ENCODE data around the gene CACNA1S. TPM values are rescaled to one million over a fixed set of nuclear protein-coding genes. Genes with fewer than 3 reads are reported as not detected.

Gene CACNA1S
- total and polyA plus RNA-seq, 2 of the 13 experiments (the other 11 are each of a cell fraction or from before 2014, with no cell fraction given): not detected

DNA sequence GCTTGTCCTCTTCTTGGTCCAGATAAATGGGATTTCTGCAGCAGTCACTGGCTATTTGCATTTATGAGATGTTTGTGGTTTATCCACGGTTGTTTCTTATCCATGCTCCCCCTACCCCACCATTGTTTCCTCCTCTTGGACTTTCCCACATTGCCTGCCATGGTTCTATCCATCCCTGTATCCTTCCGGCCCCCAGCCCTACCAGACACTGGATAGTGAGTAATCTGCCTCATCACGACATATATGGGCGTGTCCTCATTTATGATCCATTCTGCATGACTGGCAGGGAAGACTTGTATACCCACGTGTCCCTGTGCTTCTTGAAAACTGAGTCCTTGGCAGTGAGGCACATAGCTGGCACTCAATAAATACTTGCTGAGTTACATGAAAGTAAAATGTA, 40.1 kb downstream of the CACNA1S start:
- ChIA-PET CTCF (ENCODE audit: low intra/inter-chr PET ratio, low total read pairs) (no interaction called here), POLR2A (no interaction called here)
- Histone ChIP-seq H3K79me2 (ENCODE audit: insufficient read depth, low read length) (no peaks in the 10 kb centered on the region), H3K9ac (ENCODE audit: insufficient read depth, low read depth, low read length) (no peak overlapping the region), H3K27me3 (ENCODE audit: control insufficient read depth in 1 of 2, insufficient read depth in 2 of 2, low read length in 2 of 2) (peaks cover 1 to 51% of the 10 kb centered on the region in 2 experiments; a peak in 4 of 5 replicates), H3K9me3 (ENCODE audit: low read length) (no peaks in the 10 kb centered on the region), H2AFZ (ENCODE audit: low read length) (no peak overlapping the region), H3K27ac (ENCODE audit: extremely low read length, insufficient read depth, low read length) (no peak overlapping the region), H3K4me1 (ENCODE audit: insufficient read depth, low read length) (no peaks in the 10 kb centered on the region), H4K20me1 (ENCODE audit: insufficient read depth, low read length) (no peaks in the 10 kb centered on the region), H3K4me2 (ENCODE audit: low read depth, low read length) (no peak overlapping the region), H3K4me3 (replicated peaks in 1 of 3; ENCODE audit: insufficient read depth in 1 of 3, low read depth in 2 of 3, low read length in 3 of 3) (no peak overlapping the region), H3K36me3 (replicated peaks in 1 of 2; ENCODE audit: control insufficient read depth in 1 of 2, insufficient read depth in 2 of 2, low read length in 2 of 2) (no peaks in the 10 kb centered on the region)
- no peak for DNase-seq (ENCODE audit: low spot score)
- intact Hi-C loops (cut with micrococcal nuclease; ENCODE audit: unreplicated experiment): no loop called here
- FAIRE-seq: no peak
- BruUV-seq (replicated peaks): no TSS peak
- in situ Hi-C loops (cut with HindIII; ENCODE audit: extremely low pct_ligation_motif_present, low pct_unique_long_range_greater_than_20kb): no loop called here
- 18% methylated on average over 5 of the region's 5 CpGs for WGBS (ENCODE audit: low lambda C conversion rate)
- no peak for ATAC-seq
- no peak for TF ChIP-seq NR2F2 (IDR thresholded peaks at IDR 0.05; ENCODE audit: borderline replicate concordance, low read depth)
- TF ChIP-seq ZNF747 (CRISPR knock-in tag; IDR thresholded peaks at IDR 0.05; ENCODE audit: borderline replicate concordance): no peak
- no peak for TF ChIP-seq MTF1 (CRISPR knock-in tag; IDR thresholded peaks at IDR 0.05)
- no peak for TF ChIP-seq ZMYM2 (CRISPR knock-in tag; IDR thresholded peaks at IDR 0.05)

DNA sequence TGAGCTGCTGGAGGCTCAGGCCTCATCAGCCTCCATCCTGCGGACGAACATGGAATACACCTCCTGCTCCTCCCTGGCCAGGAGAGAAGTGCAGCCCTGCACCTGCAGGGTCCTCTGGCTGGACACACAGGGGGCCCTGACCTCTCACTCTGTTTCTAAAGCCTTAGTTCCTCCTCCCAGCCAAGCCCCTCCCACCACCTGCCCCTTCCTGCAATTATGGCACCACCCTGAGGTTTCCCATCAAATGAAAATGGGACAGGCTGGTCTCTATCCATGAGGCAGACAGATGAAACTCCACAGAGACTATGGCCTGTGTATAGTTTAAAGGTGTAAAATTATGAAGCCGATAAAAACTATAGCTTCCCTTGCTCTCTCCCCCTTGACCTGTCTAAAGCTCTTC, 42.6 kb downstream of the CACNA1S start:
- H3K4me2 ChIP-seq (ENCODE audit: low read depth, low read length): no peak overlapping the region
- no peak for ATAC-seq
- H3K9me3 ChIP-seq (ENCODE audit: low read length): no peaks in the 10 kb centered on the region
- H3K27me3 ChIP-seq (ENCODE audit: control insufficient read depth in 1 of 2, insufficient read depth in 2 of 2, low read length in 2 of 2): peaks cover 0 to 44% of the 10 kb centered on the region in 2 experiments; a peak in 4 of 5 replicates
- ChIA-PET POLR2A (no interaction called here), CTCF (ENCODE audit: low intra/inter-chr PET ratio, low total read pairs) (no interaction called here)
- no peaks in the 10 kb centered on the region for H3K36me3 ChIP-seq (replicated peaks in 1 of 2; ENCODE audit: control insufficient read depth in 1 of 2, insufficient read depth in 2 of 2, low read length in 2 of 2)
- H4K20me1 ChIP-seq (ENCODE audit: insufficient read depth, low read length): no peaks in the 10 kb centered on the region
- no peaks in the 10 kb centered on the region for H3K4me1 ChIP-seq (ENCODE audit: insufficient read depth, low read length)
- intact Hi-C loops (cut with micrococcal nuclease; ENCODE audit: unreplicated experiment): no loop called here
- no peak overlapping the region for H3K4me3 ChIP-seq (replicated peaks in 1 of 3; ENCODE audit: insufficient read depth in 1 of 3, low read depth in 2 of 3, low read length in 3 of 3)
- H3K79me2 ChIP-seq (ENCODE audit: insufficient read depth, low read length): no peaks in the 10 kb centered on the region
- no TSS peak for BruUV-seq (replicated peaks)
- no peak overlapping the region for H2AFZ ChIP-seq (ENCODE audit: low read length)
- in situ Hi-C loops (cut with HindIII; ENCODE audit: extremely low pct_ligation_motif_present, low pct_unique_long_range_greater_than_20kb): no loop called here
- no peak for FAIRE-seq
- TF ChIP-seq FLYWCH1 (CRISPR knock-in tag; IDR thresholded peaks at IDR 0.05) (no peak), RARG (CRISPR knock-in tag; IDR thresholded peaks at IDR 0.05; ENCODE audit: low read depth) (no peak), ZKSCAN8 (CRISPR knock-in tag; IDR thresholded peaks at IDR 0.05; ENCODE audit: borderline replicate concordance) (no peak), ZNF557 (CRISPR knock-in tag; IDR thresholded peaks at IDR 0.05) (no peak)
- TF ChIP-seq, protein P1, sequence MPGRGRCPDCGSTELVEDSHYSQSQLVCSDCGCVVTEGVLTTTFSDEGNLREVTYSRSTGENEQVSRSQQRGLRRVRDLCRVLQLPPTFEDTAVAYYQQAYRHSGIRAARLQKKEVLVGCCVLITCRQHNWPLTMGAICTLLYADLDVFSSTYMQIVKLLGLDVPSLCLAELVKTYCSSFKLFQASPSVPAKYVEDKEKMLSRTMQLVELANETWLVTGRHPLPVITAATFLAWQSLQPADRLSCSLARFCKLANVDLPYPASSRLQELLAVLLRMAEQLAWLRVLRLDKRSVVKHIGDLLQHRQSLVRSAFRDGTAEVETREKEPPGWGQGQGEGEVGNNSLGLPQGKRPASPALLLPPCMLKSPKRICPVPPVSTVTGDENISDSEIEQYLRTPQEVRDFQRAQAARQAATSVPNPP (CRISPR knock-in tag; IDR thresholded peaks at IDR 0.05): no peak
- TF ChIP-seq, protein P2, sequence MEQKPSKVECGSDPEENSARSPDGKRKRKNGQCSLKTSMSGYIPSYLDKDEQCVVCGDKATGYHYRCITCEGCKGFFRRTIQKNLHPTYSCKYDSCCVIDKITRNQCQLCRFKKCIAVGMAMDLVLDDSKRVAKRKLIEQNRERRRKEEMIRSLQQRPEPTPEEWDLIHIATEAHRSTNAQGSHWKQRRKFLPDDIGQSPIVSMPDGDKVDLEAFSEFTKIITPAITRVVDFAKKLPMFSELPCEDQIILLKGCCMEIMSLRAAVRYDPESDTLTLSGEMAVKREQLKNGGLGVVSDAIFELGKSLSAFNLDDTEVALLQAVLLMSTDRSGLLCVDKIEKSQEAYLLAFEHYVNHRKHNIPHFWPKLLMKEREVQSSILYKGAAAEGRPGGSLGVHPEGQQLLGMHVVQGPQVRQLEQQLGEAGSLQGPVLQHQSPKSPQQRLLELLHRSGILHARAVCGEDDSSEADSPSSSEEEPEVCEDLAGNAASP (CRISPR knock-in tag; IDR thresholded peaks at IDR 0.05; ENCODE audit: borderline replicate concordance): no peak
- TF ChIP-seq, protein P3, sequence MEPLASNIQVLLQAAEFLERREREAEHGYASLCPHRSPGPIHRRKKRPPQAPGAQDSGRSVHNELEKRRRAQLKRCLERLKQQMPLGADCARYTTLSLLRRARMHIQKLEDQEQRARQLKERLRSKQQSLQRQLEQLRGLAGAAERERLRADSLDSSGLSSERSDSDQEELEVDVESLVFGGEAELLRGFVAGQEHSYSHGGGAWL (CRISPR knock-in tag; IDR thresholded peaks at IDR 0.05): no peak
- TF ChIP-seq, protein P4, sequence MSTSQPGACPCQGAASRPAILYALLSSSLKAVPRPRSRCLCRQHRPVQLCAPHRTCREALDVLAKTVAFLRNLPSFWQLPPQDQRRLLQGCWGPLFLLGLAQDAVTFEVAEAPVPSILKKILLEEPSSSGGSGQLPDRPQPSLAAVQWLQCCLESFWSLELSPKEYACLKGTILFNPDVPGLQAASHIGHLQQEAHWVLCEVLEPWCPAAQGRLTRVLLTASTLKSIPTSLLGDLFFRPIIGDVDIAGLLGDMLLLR (CRISPR knock-in tag; IDR thresholded peaks at IDR 0.05): no peak
- WGBS (ENCODE audit: low lambda C conversion rate): 89% methylated on average over 3 of the region's 3 CpGs
- H3K9ac ChIP-seq (ENCODE audit: insufficient read depth, low read depth, low read length): no peak overlapping the region
- DNase-seq (ENCODE audit: low spot score): no peak
- no peak overlapping the region for H3K27ac ChIP-seq (ENCODE audit: extremely low read length, insufficient read depth, low read length)
